GM23248 (cell line): Measurements from ENCODE around the gene PDIA6.

Experiments used
- EZH2 ChIP-seq: fragments of 200-600 bp; sonication (generic); IDR thresholded peaks from 2 replicates; pipeline ENCODE4 v1.6.1; 2018; ENCODE audit warnings: antibody characterized with exemption, mild to moderate bottlenecking; ENCODE audit not compliant: insufficient read depth, poor library complexity, severe bottlenecking
- EZH2phosphoT487 ChIP-seq: fragments of 200-600 bp; sonication (generic); IDR thresholded peaks from 2 replicates; pipeline ENCODE4 v1.6.1; 2018; ENCODE audit warnings: antibody characterized with exemption, moderate library complexity, mild to moderate bottlenecking, low read depth; ENCODE audit not compliant: insufficient read depth

- TF ChIP-seq EZH2phosphoT487 (no peak), EZH2 (no peak)
These were observed 19.8 kb downstream of the PDIA6 start for GRCh38 chr2:10792660-10793400.
